HepG2 (cell line): ENCODE measurements around the gene RASA2. TPM values are rescaled to one million over a fixed set of nuclear protein-coding genes. Genes with fewer than 3 reads are reported as not detected.

Experiments used
- ARID5B ChIP-seq: IDR thresholded peaks from 2 replicates; pipeline ENCODE4 v1.4.0; 2020; ENCODE audit warnings: mild to moderate bottlenecking, missing genetic modification reagents
- BHLHE40 ChIP-seq: IDR thresholded peaks from 2 replicates; pipeline ENCODE4 v1.6.1; 2011; ENCODE audit warnings: low read length, improper control_type of control experiment
- BORCS8-MEF2B ChIP-seq: sonication (generic); formaldehyde crosslinking; IDR thresholded peaks from 2 replicates; pipeline ENCODE4 v1.8.0; 2022; ENCODE audit warnings: mild to moderate bottlenecking, missing genetic modification reagents
- DDIT3 ChIP-seq: sonication (generic); formaldehyde crosslinking; IDR thresholded peaks from 2 replicates; pipeline ENCODE4 v1.4.0; 2020; ENCODE audit warnings: mild to moderate bottlenecking, missing genetic modification reagents
- HOXD1 ChIP-seq: sonication (generic); formaldehyde crosslinking; IDR thresholded peaks from 2 replicates; pipeline ENCODE4 v1.5.0; 2020; ENCODE audit warnings: missing genetic modification reagents
- KLF13 ChIP-seq: sonication (generic); formaldehyde crosslinking; IDR thresholded peaks from 2 replicates; pipeline ENCODE4 v1.4.0; 2020; ENCODE audit warnings: mild to moderate bottlenecking, missing genetic modification reagents
- MAX ChIP-seq: IDR thresholded peaks from 2 replicates; pipeline ENCODE4 v1.6.1; 2012; ENCODE audit warnings: inconsistent platforms
- NCOA5 ChIP-seq: sonication (generic); formaldehyde crosslinking; IDR thresholded peaks from 2 replicates; pipeline ENCODE4 v1.4.0; 2020; ENCODE audit warnings: missing genetic modification reagents
- NR0B2 ChIP-seq: sonication (generic); formaldehyde crosslinking; IDR thresholded peaks from 2 replicates; pipeline ENCODE4 v1.4.0; 2020; ENCODE audit warnings: mild to moderate bottlenecking, missing genetic modification reagents
- POGZ ChIP-seq: sonication (generic); formaldehyde crosslinking; IDR thresholded peaks from 2 replicates; pipeline ENCODE4 v1.4.0; 2020; ENCODE audit warnings: mild to moderate bottlenecking, missing genetic modification reagents
- POLR2A ChIP-seq, 2 experiments: IDR thresholded peaks; 2 replicates each; pipeline ENCODE4 v1.6.1; 2011; ENCODE audit warnings: low read depth in 2 of 2, low read length in 2 of 2, mild to moderate bottlenecking in 1 of 2, moderate library complexity in 1 of 2; ENCODE audit not compliant: insufficient read depth in 1 of 2
- RAD21 ChIP-seq: fragments of 450-650 bp; formaldehyde crosslinking; IDR thresholded peaks from 2 replicates; pipeline ENCODE4 v1.5.0; 2020; ENCODE audit warnings: mild to moderate bottlenecking
- RCOR2 ChIP-seq: IDR thresholded peaks from 2 replicates; pipeline ENCODE4 v1.6.1; 2016; ENCODE audit warnings: missing biosample characterization, missing genetic modification reagents
- SIN3A ChIP-seq: IDR thresholded peaks from 2 replicates; pipeline ENCODE4 v1.6.1; 2011; ENCODE audit warnings: low read depth, mild to moderate bottlenecking, control low read depth, low read length, borderline replicate concordance
- TBX2 ChIP-seq: sonication (generic); formaldehyde crosslinking; IDR thresholded peaks from 2 replicates; pipeline ENCODE4 v1.5.0; 2020; ENCODE audit warnings: missing genetic modification reagents, mild to moderate bottlenecking, borderline replicate concordance
- ZBTB21 ChIP-seq: sonication (generic); formaldehyde crosslinking; IDR thresholded peaks from 2 replicates; pipeline ENCODE4 v1.4.0; 2020; ENCODE audit warnings: missing genetic modification reagents
- ZBTB7A ChIP-seq: sonication (generic); formaldehyde crosslinking; IDR thresholded peaks from 2 replicates; pipeline ENCODE4 v1.8.0; 2022; ENCODE audit warnings: mild to moderate bottlenecking, missing genetic modification reagents
- ZFP91 ChIP-seq: sonication (generic); formaldehyde crosslinking; IDR thresholded peaks from 2 replicates; pipeline ENCODE4 v1.9.0; 2022; ENCODE audit warnings: missing genetic modification reagents, mild to moderate bottlenecking, borderline replicate concordance
- ZNF431 ChIP-seq: sonication (generic); formaldehyde crosslinking; IDR thresholded peaks from 2 replicates; pipeline ENCODE4 v1.9.0; 2022; ENCODE audit warnings: missing genetic modification reagents, low read depth, mild to moderate bottlenecking, borderline replicate concordance
- ZNF432 ChIP-seq: sonication (generic); formaldehyde crosslinking; IDR thresholded peaks from 2 replicates; pipeline ENCODE4 v1.5.0; 2020; ENCODE audit warnings: missing genetic modification reagents, mild to moderate bottlenecking, borderline replicate concordance
- ZNF547 ChIP-seq: sonication (generic); formaldehyde crosslinking; IDR thresholded peaks from 2 replicates; pipeline ENCODE4 v1.5.1; 2020; ENCODE audit warnings: mild to moderate bottlenecking, missing genetic modification reagents
- ZNF564 ChIP-seq: sonication (generic); formaldehyde crosslinking; IDR thresholded peaks from 2 replicates; pipeline ENCODE4 v1.8.1; 2023; ENCODE audit warnings: mild to moderate bottlenecking, missing genetic modification reagents
- ZNF724P ChIP-seq: sonication (generic); formaldehyde crosslinking; IDR thresholded peaks from 2 replicates; pipeline ENCODE4 v1.8.0; 2022; ENCODE audit warnings: missing genetic modification reagents, borderline replicate concordance
- ZNF782 ChIP-seq: sonication (generic); formaldehyde crosslinking; IDR thresholded peaks from 2 replicates; pipeline ENCODE4 v1.4.0; 2020; ENCODE audit warnings: missing genetic modification reagents, mild to moderate bottlenecking, borderline replicate concordance
- polyA plus RNA-seq, 8 experiments: library from polyadenylated mRNA; depleted of rRNA in 3 of 8; stranded (reverse) in 7 of 8; unstranded in 1 of 8; fragments of >200 nt; fragmentation: Illumina TruSeq in 4 of 8; extraction: Trizol in 4 of 8; gene quantifications; 2 replicates each; pipeline versions ENCODE4 v1.2.1 to v1.2.3, GENCODE V29; 2011 to 2016; ENCODE audit warnings: low read depth in 4 of 8, missing spikeins in 1 of 8, mixed read lengths in 1 of 8; ENCODE audit not compliant: insufficient read depth in 1 of 8
- total RNA-seq, 5 experiments: library from RNA; depleted of rRNA; stranded (reverse); fragments of >200 nt; fragmentation: Illumina TruSeq; extraction: Trizol; gene quantifications; 2 replicates each; pipeline ENCODE4 v1.2.3, GENCODE V29; 2016; ENCODE audit warnings: low read depth in 1 of 5

RASA2 gene
- total and polyA plus RNA-seq, 2 of the 13 experiments (the other 11 are each of a cell fraction or from before 2014, with no cell fraction given): 5.4 to 8.5 TPM

- TF ChIP-seq RCOR2: no peak
- peak; percentile 2; the same call in 1 of the 2 replicates for TF ChIP-seq BORCS8-MEF2B
- TF ChIP-seq POLR2A (IDR thresholded peaks at IDR 0.05; ENCODE audit: insufficient read depth in 1 of 2, low read depth in 2 of 2, low read length in 2 of 2): peak; percentile 71 to 87
- peak; percentile 43; the same call in 1 of the 2 replicates for TF ChIP-seq RAD21 (CRISPR knock-in tag)
- TF ChIP-seq ZBTB21 (CRISPR knock-in tag): no peak
- no peak for TF ChIP-seq TBX2 (CRISPR knock-in tag)
- TF ChIP-seq ZNF432 (CRISPR knock-in tag): no peak
- peak; percentile 61 for TF ChIP-seq BHLHE40
- TF ChIP-seq HOXD1 (CRISPR knock-in tag): no peak; the same call in 1 of the 2 replicates
- TF ChIP-seq NCOA5 (CRISPR knock-in tag): no peak
- TF ChIP-seq KLF13 (CRISPR knock-in tag): no peak
- peak; percentile 38; the same call in 1 of the 2 replicates for TF ChIP-seq ZNF724P (CRISPR knock-in tag)
- no peak for TF ChIP-seq DDIT3 (CRISPR knock-in tag)
- peak; percentile 3; the same call in 1 of the 2 replicates for TF ChIP-seq SIN3A
- 0 out of 2 replicates have a peak, but pooled peaks have one; percentile 18 for TF ChIP-seq ZNF782 (CRISPR knock-in tag)
- no peak for TF ChIP-seq POGZ (CRISPR knock-in tag)
- TF ChIP-seq ZFP91 (CRISPR knock-in tag): peak; percentile 16; the same call in 1 of the 2 replicates
- no peak for TF ChIP-seq NR0B2 (CRISPR knock-in tag)
- peak; percentile 14; the same call in 1 of the 2 replicates for TF ChIP-seq ZNF564 (CRISPR knock-in tag)
- 0 out of 2 replicates have a peak, but pooled peaks have one; percentile 3 for TF ChIP-seq ZBTB7A (CRISPR knock-in tag)
- no peak for TF ChIP-seq ARID5B (CRISPR knock-in tag)
- TF ChIP-seq MAX: peak; percentile 51; the same call in 1 of the 2 replicates
- TF ChIP-seq ZNF547 (CRISPR knock-in tag): peak; percentile 31; the same call in 1 of the 2 replicates
- TF ChIP-seq ZNF431: 0 out of 2 replicates have a peak, but pooled peaks have one; percentile 57
Measured at GRCh38 chr3:141486746-141487520, at the start of gene RASA2 (continued).
